H1 (cell line): ENCODE results near the gene NRSN2. TPM values are rescaled to one million over a fixed set of nuclear protein-coding genes. Genes with fewer than 3 reads are reported as not detected.

Experiments used
- CTCF ChIA-PET: fragments of 300-600 bp; sonication (Branson Sonifier 250); formaldehyde crosslinking; loops from one replicate; lab custom pipeline; 2021; ENCODE audit not compliant: partially characterized antibody; lab: Charles Lee
- POLR2A ChIA-PET: fragments of 300-600 bp; sonication (Branson Sonifier 250); formaldehyde crosslinking; loops from one replicate; lab custom pipeline; 2021; ENCODE audit warnings: inconsistent platforms; ENCODE audit not compliant: partially characterized antibody; lab: Charles Lee
- DNase-seq, 2 experiments: peaks; one replicate each; pipeline versions ENCODE4 v3.0.0 to v3.0.0-alpha.2; 2010 to 2022; ENCODE audit warnings: low spot score in 2 of 2, low read depth in 1 of 2, mixed read lengths in 1 of 2
- FAIRE-seq: peaks from 2 replicates; lab custom pipeline; 2011; peaks lifted over from hg19 to GRCh38; lab: Jason Lieb, UNC
- H2AFZ ChIP-seq: 2 replicates; pipeline ENCODE4 v1.8.1; 2012; ENCODE audit warnings: low read length, inconsistent platforms
- H2AK5ac ChIP-seq: 2 replicates; pipeline ENCODE4 v1.6.1; 2013; ENCODE audit warnings: low read depth, low read length
- H2BK120ac ChIP-seq: replicated peaks from 2 replicates; pipeline ENCODE3; 2013; ENCODE audit warnings: low read depth, low read length, inconsistent platforms
- H2BK12ac ChIP-seq: 2 replicates; pipeline ENCODE4 v1.6.1; 2013; ENCODE audit warnings: low read depth, low read length
- H2BK15ac ChIP-seq: 2 replicates; pipeline ENCODE4 v1.6.1; 2013; ENCODE audit warnings: low read length
- H2BK20ac ChIP-seq: 2 replicates; pipeline ENCODE4 v1.6.1; 2013; ENCODE audit warnings: low read length
- H2BK5ac ChIP-seq: 2 replicates; pipeline ENCODE4 v1.6.1; 2013; ENCODE audit warnings: low read depth, low read length
- H3K14ac ChIP-seq: 2 replicates; pipeline ENCODE4 v1.6.1; 2013; ENCODE audit warnings: inconsistent platforms; ENCODE audit not compliant: insufficient read length
- H3K18ac ChIP-seq: 2 replicates; pipeline ENCODE4 v1.6.1; 2013; ENCODE audit warnings: low read length; ENCODE audit errors: extremely low read depth
- H3K23ac ChIP-seq: 2 replicates; pipeline ENCODE4 v1.6.1; 2013; ENCODE audit warnings: inconsistent platforms; ENCODE audit not compliant: insufficient read length
- H3K23me2 ChIP-seq: 2 replicates; pipeline ENCODE4 v1.6.1; 2013; ENCODE audit warnings: low read depth, low read length
- H3K27ac ChIP-seq: 2 replicates; pipeline ENCODE4 v1.6.1; 2011; ENCODE audit warnings: low read depth, low read length, inconsistent platforms
- H3K27me3 ChIP-seq, 4 experiments: replicated peaks in 1 of 4; 1 replicate in 1 of 4; 2 replicates in 3 of 4; pipeline versions ENCODE4 v1.6.1 to v1.8.1; 2011 to 2013; ENCODE audit warnings: low read length in 3 of 4, mild to moderate bottlenecking in 3 of 4, inconsistent platforms in 2 of 4, mixed read lengths in 2 of 4, moderate library complexity in 1 of 4; ENCODE audit not compliant: control insufficient read depth in 3 of 4, insufficient read depth in 3 of 4; ENCODE audit errors: extremely low read depth in 1 of 4
- H3K36me3 ChIP-seq, 4 experiments: 2 replicates each; pipeline versions ENCODE4 v1.6.1 to v1.8.1; 2011 to 2013; ENCODE audit warnings: mild to moderate bottlenecking in 4 of 4, low read length in 3 of 4, moderate library complexity in 2 of 4, control low read depth in 1 of 4, inconsistent platforms in 1 of 4; ENCODE audit not compliant: insufficient read depth in 4 of 4, control insufficient read depth in 2 of 4
- H3K4ac ChIP-seq: replicated peaks from 2 replicates; pipeline ENCODE3; 2013; ENCODE audit warnings: low read length, low read depth, mixed read lengths, inconsistent platforms; ENCODE audit not compliant: insufficient read length
- H3K4me1 ChIP-seq, 4 experiments: replicated peaks in 1 of 4; 1 replicate in 1 of 4; 2 replicates in 3 of 4; pipeline versions ENCODE4 v1.6.1 to v1.8.1; 2011 to 2013; ENCODE audit warnings: low read length in 3 of 4, inconsistent platforms in 2 of 4, mixed read lengths in 1 of 4; ENCODE audit not compliant: insufficient read depth in 4 of 4, control insufficient read depth in 3 of 4
- H3K4me2 ChIP-seq, 2 experiments: 2 replicates each; pipeline versions ENCODE4 v1.6.1 to v1.8.1; 2011 to 2013; ENCODE audit warnings: low read depth in 2 of 2, low read length in 2 of 2, control low read depth in 1 of 2, inconsistent platforms in 1 of 2, mild to moderate bottlenecking in 1 of 2; ENCODE audit not compliant: insufficient read depth in 1 of 2
- H3K4me3 ChIP-seq, 4 experiments: fragments of 200-600, 300-600 bp in 1 of 4; sonication (generic), shearing (Covaris generic), sonication (Bioruptor Twin) in 1 of 4; 2 replicates each; pipeline versions ENCODE4 v1.5.1 to v1.8.1; 2011 to 2016; ENCODE audit warnings: low read length in 4 of 4, low read depth in 3 of 4, control low read depth in 2 of 4, inconsistent platforms in 2 of 4, mild to moderate bottlenecking in 2 of 4, mixed read lengths in 1 of 4, moderate library complexity in 1 of 4; ENCODE audit not compliant: insufficient read depth in 2 of 4; ENCODE audit errors: extremely low read depth in 1 of 4
- H3K56ac ChIP-seq: replicated peaks from 2 replicates; pipeline ENCODE3; 2013; ENCODE audit warnings: low read depth, mild to moderate bottlenecking, mixed read lengths, low read length, inconsistent platforms; ENCODE audit not compliant: insufficient read length
- H3K79me1 ChIP-seq: 2 replicates; pipeline ENCODE4 v1.6.1; 2013; ENCODE audit warnings: low read depth, low read length, control low read depth
- H3K79me2 ChIP-seq, 2 experiments: 2 replicates each; pipeline versions ENCODE4 v1.6.1 to v1.8.1; 2012 to 2013; ENCODE audit warnings: low read length in 2 of 2, mild to moderate bottlenecking in 2 of 2, inconsistent platforms in 1 of 2; ENCODE audit not compliant: insufficient read depth in 2 of 2, control insufficient read depth in 1 of 2
- H3K9ac ChIP-seq, 4 experiments: replicated peaks in 1 of 4; 1 replicate in 1 of 4; 2 replicates in 3 of 4; pipeline versions ENCODE4 v1.6.1 to v1.8.1; 2011 to 2013; ENCODE audit warnings: low read depth in 3 of 4, low read length in 3 of 4, control low read depth in 2 of 4, mild to moderate bottlenecking in 2 of 4, moderate library complexity in 2 of 4, inconsistent platforms in 1 of 4; ENCODE audit errors: extremely low read depth in 1 of 4
- H3K9me3 ChIP-seq, 2 experiments: 2 replicates each; pipeline versions ENCODE4 v1.6.1 to v1.8.1; 2012 to 2013; ENCODE audit warnings: mild to moderate bottlenecking in 2 of 2, moderate library complexity in 2 of 2, control low read depth in 1 of 2, inconsistent platforms in 1 of 2, low read depth in 1 of 2, low read length in 1 of 2, mixed read lengths in 1 of 2; ENCODE audit not compliant: insufficient read depth in 2 of 2
- H4K20me1 ChIP-seq, 2 experiments: replicated peaks in 1 of 2; 2 replicates each; pipeline versions ENCODE3 to v1.8.1; 2011 to 2013; ENCODE audit warnings: inconsistent platforms in 2 of 2, low read length in 2 of 2, mild to moderate bottlenecking in 1 of 2; ENCODE audit not compliant: insufficient read depth in 2 of 2, control insufficient read depth in 1 of 2
- H4K5ac ChIP-seq: 2 replicates; pipeline ENCODE4 v1.6.1; 2013; ENCODE audit warnings: low read length, low read depth, mixed read lengths, inconsistent platforms; ENCODE audit not compliant: insufficient read length
- H4K8ac ChIP-seq: 2 replicates; pipeline ENCODE4 v1.8.0; 2013; ENCODE audit warnings: mild to moderate bottlenecking, moderate library complexity, low read length, inconsistent platforms; ENCODE audit not compliant: insufficient read depth; ENCODE audit errors: extremely low read depth
- H4K91ac ChIP-seq: replicated peaks from 2 replicates; pipeline ENCODE3; 2013; ENCODE audit warnings: low read length, mixed read lengths, inconsistent platforms; ENCODE audit not compliant: insufficient read length
- CBX8 ChIP-seq: fragments of 300-800, 300-1000 bp; sonication (generic); IDR thresholded peaks from 2 replicates; pipeline ENCODE4 v1.7.1; 2016; ENCODE audit warnings: low read depth, low read length, borderline replicate concordance
- CEBPB ChIP-seq: IDR thresholded peaks from 2 replicates; pipeline ENCODE4 v1.6.1; 2012; ENCODE audit warnings: low read depth, low read length
- CHD2 ChIP-seq: IDR thresholded peaks from 2 replicates; pipeline ENCODE4 v1.6.1; 2012; ENCODE audit warnings: low read length, improper control_type of control experiment
- FOSL1 ChIP-seq: IDR thresholded peaks from 2 replicates; pipeline ENCODE4 v1.6.1; 2011; ENCODE audit warnings: mild to moderate bottlenecking, low read depth, low read length, moderate library complexity; ENCODE audit not compliant: insufficient read depth
- NRF1 ChIP-seq: IDR thresholded peaks from 2 replicates; pipeline ENCODE4 v1.6.1; 2011; ENCODE audit warnings: mild to moderate bottlenecking, low read depth, low read length, improper control_type of control experiment
- POU5F1 ChIP-seq: IDR thresholded peaks from 2 replicates; pipeline ENCODE4 v1.6.1; 2011; ENCODE audit warnings: low read depth, mild to moderate bottlenecking, low read length, moderate library complexity
- RBBP5 ChIP-seq: IDR thresholded peaks from 2 replicates; pipeline ENCODE4 v1.7.1; 2012; ENCODE audit warnings: low read depth, mild to moderate bottlenecking, inconsistent platforms, low read length, moderate library complexity, borderline replicate concordance
- RNF2 ChIP-seq: fragments of 200-900, 300-1000 bp; sonication (generic); IDR thresholded peaks from 2 replicates; pipeline ENCODE4 v1.7.1; 2016; ENCODE audit warnings: borderline replicate concordance, low read depth, mild to moderate bottlenecking, antibody characterized with exemption, low read length; ENCODE audit not compliant: poor library complexity, severe bottlenecking; ENCODE audit errors: missing control alignments
- TBP ChIP-seq: IDR thresholded peaks from 2 replicates; pipeline ENCODE4 v1.6.1; 2011; ENCODE audit warnings: low read depth, low read length, improper control_type of control experiment
- TEAD4 ChIP-seq: IDR thresholded peaks from 2 replicates; pipeline ENCODE4 v1.6.1; 2012; ENCODE audit warnings: low read depth, low read length, inconsistent platforms, mixed read lengths
- WGBS, 2 experiments: shearing (Covaris generic) in 1 of 2; methylation state at CpG; one replicate each; pipeline versions ENCODE4 v1.1.6 to v1.1.7; 2013 to 2015; ENCODE audit warnings: low lambda C conversion rate in 2 of 2, mixed read lengths in 2 of 2, inconsistent platforms in 1 of 2, low coverage in 1 of 2, missing lambda C conversion rate in 1 of 2; ENCODE audit not compliant: insufficient replicate concordance in 2 of 2, insufficient coverage in 1 of 2, insufficient read length in 1 of 2; ENCODE audit errors: extremely low coverage in 1 of 2, missing lambda C conversion rate in 1 of 2; 5-methylcytosine and 5-hydroxymethylcytosine counted together
- polyA plus RNA-seq, 7 experiments: library from polyadenylated mRNA; depleted of rRNA in 3 of 7; stranded (reverse) in 5 of 7; unstranded in 2 of 7; fragments of >200 nt in 5 of 7; fragments of 200-250 nt in 2 of 7; gene quantifications; 1 replicate in 5 of 7; 2 replicates in 1 of 7; 4 replicates in 1 of 7; pipeline versions ENCODE4 v1.2.1 to v1.2.3, GENCODE V29; 2011 to 2013; ENCODE audit warnings: missing spikeins in 2 of 7, mixed read lengths in 2 of 7
- total RNA-seq: library from RNA; stranded (reverse); fragmentation: NEBNext Ultra II Directional; extraction: Animal tissue kit (Norgen Biotek cat#: 25700); gene quantifications from 2 replicates; pipeline ENCODE4 v1.2.1, GENCODE V29; 2021
- TF ChIP-seq, protein P1 (sequence below): IDR thresholded peaks from 2 replicates; pipeline ENCODE4 v1.6.1; 2011; ENCODE audit warnings: low read depth, mild to moderate bottlenecking, low read length; ENCODE audit not compliant: insufficient read depth

Gene NRSN2
- total and polyA plus RNA-seq, 2 of the 8 experiments (the other 6 are each of a cell fraction or from before 2014, with no cell fraction given), result 19.4 to 33.3 TPM

- Histone ChIP-seq H3K9me3 (peaks cover 0 to 5% of the 10 kb centered on the region in 2 experiments; a peak in 3 of 4 replicates), H4K91ac (no peak overlapping the region), H3K14ac (no peak overlapping the region), H3K9ac (no peak overlapping the region), H2BK120ac (no peak overlapping the region), H3K36me3 (peaks cover 0 to 2% (median 0%) of the 10 kb centered on the region in 4 experiments; a peak in 1 of 8 replicates), H3K4me2 (no peak overlapping the region), H2AFZ (no peak overlapping the region), H3K4ac (no peak overlapping the region), H2BK12ac (no peak overlapping the region), H3K23ac (no peak overlapping the region), H2AK5ac (no peak overlapping the region), H3K4me1 (peaks cover 3 to 7% (median 6%) of the 10 kb centered on the region in 4 experiments; a peak in 5 of 7 replicates), H3K27ac (no peak overlapping the region), H3K4me3 (no peak overlapping the region), H2BK15ac (no peak overlapping the region), H3K23me2 (peaks cover under 1% of the 10 kb centered on the region; the same call in 1 of the 2 replicates), H3K56ac (no peak overlapping the region), H4K8ac (no peak overlapping the region), H4K20me1 (no peaks in the 10 kb centered on the region), H4K5ac (no peak overlapping the region), H2BK5ac (no peak overlapping the region), H3K79me1 (no peaks in the 10 kb centered on the region), H3K18ac (no peak overlapping the region), H3K27me3 (no peaks in the 10 kb centered on the region), H2BK20ac (no peak overlapping the region), H3K79me2 (no peaks in the 10 kb centered on the region)
- ChIA-PET POLR2A (interaction anchor here (1.3 to 11.8 kb wide), 4 partner anchors 17 to 77 kb away, joined by 3 to 263 read pairs (median 6); partner anchors contain the start of genes SOX12 and TRIB3), CTCF (interaction anchor here (1.3 kb wide), 1 partner anchor 71 kb away, joined by 3 read pairs; no protein-coding TSS in a partner anchor)
- no peak for DNase-seq
- WGBS, 2 experiments, result 93% methylated on average over 9 of the region's 9 CpGs; no CpG with 5 or more reads in 1 of the 2 experiments
- no peak for FAIRE-seq
- TF ChIP-seq RNF2 (no peak), POU5F1 (no peak), TBP (no peak), FOSL1 (no peak), CHD2 (no peak), CBX8 (no peak), RBBP5 (no peak), CEBPB (no peak), NRF1 (no peak), TEAD4 (no peak)
- TF ChIP-seq, protein P1, sequence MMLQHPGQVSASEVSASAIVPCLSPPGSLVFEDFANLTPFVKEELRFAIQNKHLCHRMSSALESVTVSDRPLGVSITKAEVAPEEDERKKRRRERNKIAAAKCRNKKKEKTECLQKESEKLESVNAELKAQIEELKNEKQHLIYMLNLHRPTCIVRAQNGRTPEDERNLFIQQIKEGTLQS, result no peak
These were observed 55.0 kb downstream of the NRSN2 start for GRCh38 chr20:401682-402495.
